ENCODE data around the gene MAP7D2.
A peak's percentile ranks its signal among the peaks of the same experiment; 100 is the strongest.
"Not testable (repeated sequence)": the region's sequence is repeated elsewhere in the genome, so short reads cannot be mapped to it uniquely, and the experiment has no call there.

MAP7D2 gene

GRCh38 chrX:20116577-20117240 lies at the start of gene MAP7D2:
MAP7D2 (minus strand) TSS chrX:20116907; CDS start chrX:20116879, 28 bp downstream.
- intact Hi-C loops (cut with DNase I), result no loop called here
- peak in 6 of 10 donors; percentile 8 to 91 (median 24) for DNase-seq

- DNase-seq; intact Hi-C loops (cut with DNase I): not testable (repeated sequence)
These were observed 45.8 kb upstream of the MAP7D2 start for GRCh38 chrX:20162516-20162915.

- intact Hi-C loops (cut with DNase I), result no loop called here
- no peak for DNase-seq
These were observed 43.2 kb upstream of the MAP7D2 start for GRCh38 chrX:20159797-20160385.

- DNase-seq, result no peak
- intact Hi-C loops (cut with DNase I), result no loop called here
These were observed 35.0 kb upstream of the MAP7D2 start for GRCh38 chrX:20151689-20152088.

GRCh38 chrX:20149326-20149725 lies 32.6 kb upstream of the MAP7D2 start:
- no peak for DNase-seq
- intact Hi-C loops (cut with DNase I), result no loop called here

GRCh38 chrX:20147561-20147960 lies 30.9 kb upstream of the MAP7D2 start:
- no peak for DNase-seq
- intact Hi-C loops (cut with DNase I), result no loop called here

- intact Hi-C loops (cut with DNase I), result no loop called here
These were observed 27.8 kb upstream of the MAP7D2 start for GRCh38 chrX:20144491-20144890.

GRCh38 chrX:20143561-20143960 lies 26.9 kb upstream of the MAP7D2 start:
- no peak for DNase-seq
- intact Hi-C loops (cut with DNase I), result no loop called here

More at GRCh38 chrX:20144491-20144890, 27.8 kb upstream of the MAP7D2 start:
- DNase-seq, result no peak

GRCh38 chrX:20143111-20143510 lies 26.4 kb upstream of the MAP7D2 start:
- intact Hi-C loops (cut with DNase I), result no loop called here
- DNase-seq, result no peak

- peak; percentile 91 to 100 (median 98) for DNase-seq
- intact Hi-C loops (cut with DNase I), result no loop called here
These were observed 24.8 kb upstream of the MAP7D2 start, which contains the start of gene EIF1AX for GRCh38 chrX:20141281-20142220. EIF1AX (minus strand) TSS chrX:20141838; CDS start chrX:20141640, 198 bp downstream.

GRCh38 chrX:20140420-20140819 lies 23.7 kb upstream of the MAP7D2 start:
- intact Hi-C loops (cut with DNase I), result no loop called here
- DNase-seq, result no peak

- no peak for DNase-seq
- intact Hi-C loops (cut with DNase I), result loop anchor here (10.0 kb wide), 1 partner anchor 235 kb away; no protein-coding TSS in a partner anchor
These were observed 23.3 kb upstream of the MAP7D2 start for GRCh38 chrX:20139966-20140365.

- no peak for DNase-seq
- intact Hi-C loops (cut with DNase I), result loop anchor here (10.0 kb wide), 1 partner anchor 231 kb away; no protein-coding TSS in a partner anchor
These were observed 19.2 kb upstream of the MAP7D2 start for GRCh38 chrX:20135944-20136343.

GRCh38 chrX:20132666-20133065 lies 16.0 kb upstream of the MAP7D2 start:
- intact Hi-C loops (cut with DNase I), result loop anchor here (10.0 kb wide), 1 partner anchor 228 kb away; no protein-coding TSS in a partner anchor
- DNase-seq, result no peak

GRCh38 chrX:20130357-20130756 lies 13.7 kb upstream of the MAP7D2 start:
- intact Hi-C loops (cut with DNase I), result loop anchor here (10.0 kb wide), 1 partner anchor 226 kb away; no protein-coding TSS in a partner anchor
- DNase-seq, result no peak

- no peak for DNase-seq
- intact Hi-C loops (cut with DNase I), result no loop called here
These were observed 12.8 kb upstream of the MAP7D2 start for GRCh38 chrX:20129547-20129946.

- DNase-seq, result no peak
- intact Hi-C loops (cut with DNase I), result no loop called here
These were observed 12.0 kb upstream of the MAP7D2 start for GRCh38 chrX:20128670-20129069.

GRCh38 chrX:20127440-20127839 lies 10.7 kb upstream of the MAP7D2 start:
- intact Hi-C loops (cut with DNase I), result not testable (repeated sequence)

GRCh38 chrX:20126833-20127232 lies 10.1 kb upstream of the MAP7D2 start:
- DNase-seq; intact Hi-C loops (cut with DNase I): not testable (repeated sequence)

More at GRCh38 chrX:20127440-20127839, 10.7 kb upstream of the MAP7D2 start:
- not testable (repeated sequence) for DNase-seq

GRCh38 chrX:20124964-20125363 lies 8.3 kb upstream of the MAP7D2 start:
- intact Hi-C loops (cut with DNase I), result no loop called here
- no peak for DNase-seq
